Mucosa of rectum (tissue), 2 donors: ENCODE measurements around the gene TMEM260.

Experiments
- H3K27ac ChIP-seq, 2 donors: one replicate each; pipeline ENCODE4 v1.7.0; 2013; ENCODE audit warnings: inconsistent platforms in 2 of 2, low read depth in 2 of 2, low read length in 2 of 2
- H3K27me3 ChIP-seq, 2 donors: one replicate each; pipeline ENCODE4 v1.7.0; 2013; ENCODE audit warnings: low read length in 2 of 2; ENCODE audit not compliant: control insufficient read depth in 2 of 2, insufficient read depth in 2 of 2
- H3K36me3 ChIP-seq, 2 donors: one replicate each; pipeline ENCODE4 v1.7.0; 2013; ENCODE audit warnings: low read length in 2 of 2; ENCODE audit not compliant: control insufficient read depth in 2 of 2, insufficient read depth in 2 of 2
- H3K4me1 ChIP-seq, 2 donors: one replicate each; pipeline ENCODE4 v1.7.0; 2013; ENCODE audit warnings: low read length in 2 of 2, mild to moderate bottlenecking in 1 of 2; ENCODE audit not compliant: control insufficient read depth in 2 of 2, insufficient read depth in 2 of 2
- H3K4me3 ChIP-seq, 2 donors: one replicate each; pipeline ENCODE4 v1.7.0; 2013; ENCODE audit warnings: low read length in 2 of 2
- H3K9ac ChIP-seq, 2 donors: one replicate each; pipeline ENCODE4 v1.7.0; 2013; ENCODE audit warnings: low read length in 2 of 2, low read depth in 1 of 2, mild to moderate bottlenecking in 1 of 2
- H3K9me3 ChIP-seq, 2 donors: one replicate each; pipeline ENCODE4 v1.7.0; 2013; ENCODE audit warnings: low read length in 2 of 2; ENCODE audit not compliant: control insufficient read depth in 2 of 2
- donor health status: healthy.
- donor health status: Normal muscosa, but diverticular disease.

TMEM260 gene

GRCh38 chr14:56561606-56562005 is 18.0 kb upstream of the TMEM260 start:
- H3K27ac ChIP-seq, result no peak overlapping the region
- peaks cover 0 to 2% of the 10 kb centered on the region in 2 donors for H3K27me3 ChIP-seq
- H3K9ac ChIP-seq, result no peak overlapping the region
- H3K9me3 ChIP-seq, result no peaks in the 10 kb centered on the region
- no peaks in the 10 kb centered on the region for H3K36me3 ChIP-seq
- H3K4me1 ChIP-seq, result no peaks in the 10 kb centered on the region
- H3K4me3 ChIP-seq, result no peak overlapping the region

- Histone ChIP-seq H3K4me3 (no peak overlapping the region), H3K9me3 (no peaks in the 10 kb centered on the region), H3K27ac (no peak overlapping the region), H3K36me3 (no peaks in the 10 kb centered on the region), H3K4me1 (no peaks in the 10 kb centered on the region), H3K9ac (no peak overlapping the region), H3K27me3 (peaks cover 0 to 4% of the 10 kb centered on the region in 2 donors)
Observed at GRCh38 chr14:56562883-56563282, 16.7 kb upstream of the TMEM260 start.

GRCh38 chr14:56569174-56569573 is 10.4 kb upstream of the TMEM260 start:
- H3K9ac ChIP-seq, result no peak overlapping the region
- no peaks in the 10 kb centered on the region for H3K36me3 ChIP-seq
- H3K4me3 ChIP-seq, result no peak overlapping the region
- no peaks in the 10 kb centered on the region for H3K4me1 ChIP-seq
- no peaks in the 10 kb centered on the region for H3K9me3 ChIP-seq
- peaks cover 0 to 2% of the 10 kb centered on the region in 2 donors for H3K27me3 ChIP-seq
- H3K27ac ChIP-seq, result no peak overlapping the region

GRCh38 chr14:56570295-56570694 is 9.3 kb upstream of the TMEM260 start:
- Histone ChIP-seq H3K4me1 (no peaks in the 10 kb centered on the region), H3K9me3 (no peaks in the 10 kb centered on the region), H3K27ac (no peak overlapping the region), H3K9ac (no peak overlapping the region), H3K27me3 (peaks cover 0 to 2% of the 10 kb centered on the region in 2 donors), H3K4me3 (no peak overlapping the region), H3K36me3 (no peaks in the 10 kb centered on the region)

GRCh38 chr14:56580221-56580711 is 668 bp downstream of the TMEM260 start:
- Histone ChIP-seq H3K36me3 (no peaks in the 10 kb centered on the region), H3K27me3 (peaks cover 0 to 2% of the 10 kb centered on the region in 2 donors), H3K9me3 (no peaks in the 10 kb centered on the region), H3K27ac (peak overlapping the region; percentile 78 to 86), H3K4me3 (peak overlapping the region; percentile 96 to 98), H3K9ac (peak overlapping the region; percentile 95 to 97), H3K4me1 (peaks cover 8% of the 10 kb centered on the region in 2 donors)

GRCh38 chr14:56581041-56581727 is 1.6 kb downstream of the TMEM260 start:
- Histone ChIP-seq H3K4me1 (peaks cover 8% of the 10 kb centered on the region in 2 donors), H3K9me3 (no peaks in the 10 kb centered on the region), H3K4me3 (peak overlapping the region; percentile 96 to 98), H3K36me3 (peaks cover 1 to 5% of the 10 kb centered on the region in 2 donors), H3K27me3 (peaks cover 0 to under 1% of the 10 kb centered on the region in 2 donors), H3K9ac (no peak overlapping the region), H3K27ac (no peak overlapping the region)

- Histone ChIP-seq H3K36me3 (peaks cover 7 to 15% of the 10 kb centered on the region in 2 donors), H3K27me3 (no peaks in the 10 kb centered on the region), H3K4me1 (peaks cover 5 to 8% of the 10 kb centered on the region in 2 donors), H3K9me3 (no peaks in the 10 kb centered on the region), H3K27ac (no peak overlapping the region), H3K4me3 (no peak overlapping the region), H3K9ac (no peak overlapping the region)
Observed at GRCh38 chr14:56585461-56586084, 6.0 kb downstream of the TMEM260 start.

GRCh38 chr14:56587701-56588100 is 8.1 kb downstream of the TMEM260 start:
- H3K4me3 ChIP-seq, result no peak overlapping the region
- H3K9ac ChIP-seq, result no peak overlapping the region
- no peaks in the 10 kb centered on the region for H3K4me1 ChIP-seq
- H3K9me3 ChIP-seq, result no peaks in the 10 kb centered on the region
- H3K36me3 ChIP-seq, result peaks cover 7 to 15% of the 10 kb centered on the region in 2 donors
- no peaks in the 10 kb centered on the region for H3K27me3 ChIP-seq
- no peak overlapping the region for H3K27ac ChIP-seq

- H3K27me3 ChIP-seq, result no peaks in the 10 kb centered on the region
- H3K27ac ChIP-seq, result no peak overlapping the region
- no peaks in the 10 kb centered on the region for H3K4me1 ChIP-seq
- H3K9me3 ChIP-seq, result no peaks in the 10 kb centered on the region
- no peak overlapping the region for H3K4me3 ChIP-seq
- no peak overlapping the region for H3K9ac ChIP-seq
- peaks cover 7 to 14% of the 10 kb centered on the region in 2 donors for H3K36me3 ChIP-seq
Observed at GRCh38 chr14:56590535-56590960, 10.9 kb downstream of the TMEM260 start.

- Histone ChIP-seq H3K9ac (no peak overlapping the region), H3K4me1 (no peaks in the 10 kb centered on the region), H3K27ac (no peak overlapping the region), H3K4me3 (no peak overlapping the region), H3K36me3 (peaks cover 3 to 4% of the 10 kb centered on the region in 2 donors), H3K9me3 (no peaks in the 10 kb centered on the region), H3K27me3 (no peaks in the 10 kb centered on the region)
Observed at GRCh38 chr14:56592746-56593544, 13.3 kb downstream of the TMEM260 start.
